Effector memory CD4-positive, alpha-beta T cell (primary cell): Measurements from ENCODE around the gene RNU6-7.

Experiments used
- DNase-seq, 3 donors: peaks; one replicate each; pipeline ENCODE4 v3.0.0-alpha.2; 2020
- H3K27ac ChIP-seq: 2 replicates; pipeline ENCODE4 v1.7.0; 2013; ENCODE audit warnings: mild to moderate bottlenecking, low read length, moderate library complexity; ENCODE audit not compliant: insufficient read depth, poor library complexity, severe bottlenecking
- H3K27me3 ChIP-seq: replicated peaks from 2 replicates; pipeline ENCODE4 v1.7.0; 2013; ENCODE audit warnings: mild to moderate bottlenecking, low read length; ENCODE audit not compliant: insufficient read depth, control insufficient read depth, poor library complexity, severe bottlenecking
- H3K36me3 ChIP-seq: 2 replicates; pipeline ENCODE4 v1.7.0; 2013; ENCODE audit warnings: mild to moderate bottlenecking, low read length, moderate library complexity; ENCODE audit not compliant: control insufficient read depth, insufficient read depth
- H3K4me1 ChIP-seq: 2 replicates; pipeline ENCODE4 v1.7.0; 2013; ENCODE audit warnings: low read length, mild to moderate bottlenecking; ENCODE audit not compliant: control insufficient read depth, insufficient read depth, poor library complexity, severe bottlenecking
- H3K4me3 ChIP-seq: 2 replicates; pipeline ENCODE4 v1.7.0; 2013; ENCODE audit warnings: low read length, low read depth, mild to moderate bottlenecking; ENCODE audit not compliant: insufficient read depth, poor library complexity, severe bottlenecking
- H3K9me3 ChIP-seq: 2 replicates; pipeline ENCODE4 v1.7.0; 2013; ENCODE audit warnings: mild to moderate bottlenecking, low read length, moderate library complexity; ENCODE audit not compliant: control insufficient read depth

Gene RNU6-7

DNA sequence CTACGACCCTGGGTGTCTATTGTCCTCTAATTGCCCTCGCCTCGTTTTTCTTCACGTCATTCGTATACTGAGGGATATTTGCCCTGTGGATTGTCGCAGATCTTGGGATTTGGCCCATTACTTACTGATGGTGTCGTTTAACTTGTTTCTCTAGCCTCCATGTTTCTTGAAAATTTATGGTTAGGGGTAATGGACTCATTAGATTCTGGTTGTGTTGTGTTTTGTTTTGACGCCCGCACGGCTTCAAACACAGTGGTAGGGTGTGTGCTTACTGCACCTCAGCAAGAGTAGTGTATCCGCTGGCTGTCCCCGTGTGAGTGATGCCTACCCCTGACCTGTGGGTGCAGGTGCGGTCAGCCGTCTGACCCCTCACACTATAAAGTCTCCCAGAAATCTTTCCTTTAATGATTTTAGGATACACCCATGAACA, 2.1 kb downstream of the RNU6-7 start:
- no peaks in the 10 kb centered on the region for H3K27me3 ChIP-seq
- H3K27ac ChIP-seq = peak overlapping the region; percentile 99
- no peaks in the 10 kb centered on the region for H3K9me3 ChIP-seq
- DNase-seq = no peak
- peak overlapping the region; percentile 91 for H3K4me3 ChIP-seq
- H3K36me3 ChIP-seq = no peaks in the 10 kb centered on the region
- H3K4me1 ChIP-seq = peaks cover 11% of the 10 kb centered on the region

DNA sequence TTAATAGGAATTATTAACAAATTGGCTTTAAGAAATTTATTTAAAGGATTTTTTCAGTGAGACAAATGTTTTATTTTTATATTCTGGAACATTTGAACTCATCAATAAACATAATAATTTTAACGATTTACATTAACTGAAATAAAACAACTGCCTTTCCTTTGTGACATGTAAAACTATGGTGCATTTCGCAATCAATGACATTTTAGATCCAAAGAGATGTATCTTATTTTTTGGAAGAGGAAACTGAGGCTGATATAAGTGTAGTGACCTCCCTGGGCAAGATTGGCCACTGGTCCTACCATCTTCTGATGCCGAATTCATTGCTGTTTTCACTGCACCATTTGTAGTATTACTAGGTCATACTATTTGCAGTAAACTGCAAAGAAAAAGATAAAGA, 3.7 kb downstream of the RNU6-7 start:
- Histone ChIP-seq H3K27ac (no peak overlapping the region), H3K36me3 (no peaks in the 10 kb centered on the region), H3K4me1 (peaks cover 11% of the 10 kb centered on the region), H3K27me3 (no peaks in the 10 kb centered on the region), H3K9me3 (no peaks in the 10 kb centered on the region), H3K4me3 (no peak overlapping the region)
- DNase-seq = no peak

DNA sequence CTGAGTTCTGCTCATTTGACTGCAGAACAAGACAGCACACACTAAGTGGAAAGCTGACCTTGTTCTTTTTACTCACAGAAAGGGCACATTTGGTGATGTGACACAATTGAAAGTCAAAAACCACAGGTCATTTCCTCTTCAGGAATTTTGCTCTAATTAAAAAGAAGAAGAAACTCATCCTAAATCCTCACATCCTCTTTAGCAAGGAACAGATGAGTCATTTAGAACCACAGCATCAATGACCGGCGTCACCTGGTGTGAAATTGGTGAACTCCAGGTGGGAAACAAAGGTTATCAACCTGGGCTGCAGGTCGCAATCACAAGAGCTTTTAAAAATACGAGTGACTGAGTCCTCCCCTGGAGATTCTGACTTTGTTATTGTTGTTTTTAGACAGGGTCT, 4.1 kb downstream of the RNU6-7 start:
- DNase-seq = no peak
- no peaks in the 10 kb centered on the region for H3K36me3 ChIP-seq
- no peaks in the 10 kb centered on the region for H3K27me3 ChIP-seq
- no peaks in the 10 kb centered on the region for H3K9me3 ChIP-seq
- no peak overlapping the region for H3K4me3 ChIP-seq
- H3K27ac ChIP-seq = no peak overlapping the region
- H3K4me1 ChIP-seq = peaks cover 11% of the 10 kb centered on the region

DNA sequence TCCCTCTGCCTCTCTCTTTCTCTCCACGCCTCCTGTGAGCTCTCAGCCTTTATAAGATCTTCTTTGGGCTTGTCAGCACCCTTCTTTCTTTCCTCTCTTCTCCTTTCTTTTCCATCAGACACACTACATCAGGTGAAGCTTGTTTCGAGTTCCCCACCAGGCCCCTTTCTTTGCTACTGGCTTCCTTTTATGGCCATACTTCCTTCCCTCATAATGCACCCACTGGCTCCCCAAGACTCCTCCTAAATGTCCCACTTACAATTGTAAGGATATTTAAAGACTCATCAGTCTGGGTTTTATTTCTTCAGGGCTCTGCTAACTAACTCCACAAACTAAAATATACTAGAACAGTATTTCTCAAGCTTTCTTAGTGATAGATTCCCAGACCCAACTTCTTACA, 4.7 kb downstream of the RNU6-7 start:
- H3K27me3 ChIP-seq = no peaks in the 10 kb centered on the region
- H3K36me3 ChIP-seq = no peaks in the 10 kb centered on the region
- no peaks in the 10 kb centered on the region for H3K9me3 ChIP-seq
- H3K4me1 ChIP-seq = peaks cover 11% of the 10 kb centered on the region
- no peak overlapping the region for H3K27ac ChIP-seq
- no peak overlapping the region for H3K4me3 ChIP-seq
- no peak for DNase-seq

DNA sequence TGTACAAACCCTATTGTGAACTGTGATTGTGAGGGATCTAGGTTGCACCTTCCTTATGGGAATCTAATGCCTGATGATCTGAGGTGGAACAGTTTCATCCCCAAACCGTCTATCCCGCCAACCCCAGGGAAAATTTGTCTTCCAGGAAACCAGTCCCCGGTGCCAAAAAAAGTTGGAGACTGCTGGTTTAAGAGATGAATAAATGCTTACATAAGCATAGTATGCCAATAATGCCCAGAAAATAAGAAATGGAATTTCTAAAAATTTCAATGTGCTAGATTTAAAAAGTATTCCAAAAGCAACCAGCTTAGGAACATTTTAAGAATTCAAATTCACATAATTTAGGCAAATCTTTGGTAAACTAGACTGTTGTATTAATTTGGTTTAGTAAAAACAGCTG, 6.6 kb downstream of the RNU6-7 start:
- H3K36me3 ChIP-seq = no peaks in the 10 kb centered on the region
- no peak overlapping the region for H3K27ac ChIP-seq
- H3K4me3 ChIP-seq = no peak overlapping the region
- peaks cover 7% of the 10 kb centered on the region for H3K4me1 ChIP-seq
- no peaks in the 10 kb centered on the region for H3K27me3 ChIP-seq
- DNase-seq = no peak
- no peaks in the 10 kb centered on the region for H3K9me3 ChIP-seq

DNA sequence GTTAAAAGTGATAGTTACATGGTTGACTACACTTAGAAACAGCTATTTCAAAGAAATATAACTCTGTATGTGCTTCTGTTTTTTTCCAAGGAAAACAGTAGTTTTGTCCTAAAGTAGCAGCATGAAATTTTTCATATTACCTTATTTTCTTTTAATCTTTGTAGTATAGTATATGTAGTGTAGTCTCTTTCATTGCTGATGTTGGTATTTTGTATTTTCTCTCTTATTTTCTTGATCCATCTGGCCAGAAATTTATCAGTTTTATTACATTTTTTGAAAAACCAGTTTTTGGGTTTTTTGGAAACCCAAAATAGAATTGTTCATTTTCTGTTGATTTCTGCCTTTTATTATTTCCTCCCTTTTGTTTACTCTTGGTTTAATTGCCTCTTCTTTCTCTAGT, 7.6 kb downstream of the RNU6-7 start:
- H3K36me3 ChIP-seq = no peaks in the 10 kb centered on the region
- DNase-seq = no peak
- H3K4me3 ChIP-seq = no peak overlapping the region
- no peak overlapping the region for H3K27ac ChIP-seq
- no peaks in the 10 kb centered on the region for H3K4me1 ChIP-seq
- H3K27me3 ChIP-seq = no peaks in the 10 kb centered on the region
- no peaks in the 10 kb centered on the region for H3K9me3 ChIP-seq

DNA sequence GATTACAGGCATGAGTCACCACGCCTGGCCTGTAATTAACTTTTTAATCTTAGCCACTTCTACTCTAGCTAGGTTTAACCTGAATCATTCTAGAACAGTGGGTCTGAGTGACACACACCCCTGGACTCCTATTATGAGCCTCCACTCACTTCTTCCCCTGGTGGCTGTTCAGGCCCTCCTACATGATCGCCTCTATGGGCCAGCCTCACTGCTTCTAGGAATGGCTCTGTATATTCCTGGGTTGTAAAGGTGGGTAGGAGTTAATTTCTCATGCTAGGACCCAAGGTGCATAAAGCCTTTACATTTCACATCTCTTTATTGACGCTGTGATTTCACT, 9.2 kb downstream of the RNU6-7 start:
- no peaks in the 10 kb centered on the region for H3K4me1 ChIP-seq
- H3K36me3 ChIP-seq = no peaks in the 10 kb centered on the region
- H3K4me3 ChIP-seq = no peak overlapping the region
- no peaks in the 10 kb centered on the region for H3K9me3 ChIP-seq
- no peaks in the 10 kb centered on the region for H3K27me3 ChIP-seq
- DNase-seq = no peak
- H3K27ac ChIP-seq = no peak overlapping the region

DNA sequence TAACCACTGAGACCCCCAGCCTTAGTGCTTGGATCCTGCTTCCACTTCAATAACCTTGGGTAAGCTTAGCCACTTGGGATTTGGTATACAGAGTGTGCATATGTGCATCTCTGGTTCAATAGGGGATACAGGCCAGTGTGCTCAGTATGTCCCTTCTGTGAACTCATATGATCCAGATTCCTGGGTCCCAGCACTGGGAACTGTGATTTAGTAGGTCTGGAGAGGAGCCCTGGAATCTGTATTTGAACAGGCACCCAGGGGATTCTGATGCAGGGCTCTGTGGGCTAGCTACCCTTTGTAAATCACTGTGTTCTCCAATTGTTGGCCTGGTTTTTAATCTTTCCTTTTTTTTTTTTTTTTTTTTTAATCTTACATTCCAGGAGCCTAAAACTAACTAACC, 11.0 kb downstream of the RNU6-7 start:
- DNase-seq = no peak
- no peaks in the 10 kb centered on the region for H3K9me3 ChIP-seq
- no peak overlapping the region for H3K4me3 ChIP-seq
- H3K4me1 ChIP-seq = no peaks in the 10 kb centered on the region
- H3K36me3 ChIP-seq = no peaks in the 10 kb centered on the region
- H3K27ac ChIP-seq = no peak overlapping the region
- H3K27me3 ChIP-seq = no peaks in the 10 kb centered on the region

DNA sequence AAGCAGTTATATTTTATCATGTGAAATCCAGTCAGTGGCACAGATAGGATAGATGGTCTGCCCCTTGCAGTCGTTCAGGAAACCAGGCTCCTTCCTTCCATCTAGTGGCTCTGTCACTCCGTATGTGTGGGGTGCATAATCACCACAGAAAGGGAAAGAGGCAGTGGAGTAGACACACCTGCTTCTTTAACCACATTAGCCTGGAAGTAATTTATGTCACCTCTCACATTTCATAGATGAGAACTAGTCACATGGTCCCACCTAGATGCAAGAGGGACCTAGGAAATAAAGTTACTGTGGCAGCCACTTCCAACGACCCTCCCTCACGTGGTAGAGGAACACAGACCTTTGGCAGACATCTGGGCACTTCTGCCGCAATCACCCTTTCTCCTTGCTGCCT, 15.5 kb downstream of the RNU6-7 start:
- Histone ChIP-seq H3K4me3 (no peak overlapping the region), H3K4me1 (no peaks in the 10 kb centered on the region), H3K27ac (no peak overlapping the region), H3K9me3 (no peaks in the 10 kb centered on the region), H3K27me3 (no peaks in the 10 kb centered on the region), H3K36me3 (no peaks in the 10 kb centered on the region)
- no peak for DNase-seq

DNA sequence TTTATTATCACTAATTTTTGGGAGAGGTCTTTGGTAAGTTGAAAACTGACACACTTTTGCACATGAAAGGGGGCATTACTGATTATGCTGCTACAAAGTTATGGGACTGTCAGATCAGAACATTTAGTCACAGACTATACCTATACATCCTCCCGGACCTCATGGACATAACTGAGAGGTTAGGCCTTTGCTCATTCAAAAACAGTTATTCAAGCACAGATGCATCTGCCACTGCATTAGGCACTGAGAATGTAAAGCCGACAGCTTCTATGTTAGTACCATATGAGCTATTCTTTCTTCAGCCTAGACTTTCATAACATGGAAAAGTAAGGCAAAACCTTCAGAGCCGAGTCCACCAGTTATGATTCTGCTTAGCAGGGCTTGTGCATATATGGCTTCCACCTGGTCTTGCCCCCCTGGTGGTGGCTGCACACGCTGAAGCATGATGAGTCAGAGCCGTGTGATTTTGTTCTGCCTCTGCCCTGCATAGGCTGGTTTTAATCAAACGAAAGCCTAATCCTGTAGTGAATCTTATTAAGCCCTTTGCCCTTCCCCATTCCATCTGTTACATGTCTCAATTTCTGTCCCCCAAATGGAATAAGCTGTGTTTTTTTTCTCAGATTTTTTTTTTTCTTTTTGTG, 23.0 kb downstream of the RNU6-7 start:
- no peaks in the 10 kb centered on the region for H3K27me3 ChIP-seq
- no peak for DNase-seq
- no peaks in the 10 kb centered on the region for H3K36me3 ChIP-seq
- no peak overlapping the region for H3K27ac ChIP-seq
- H3K9me3 ChIP-seq = no peaks in the 10 kb centered on the region
- H3K4me1 ChIP-seq = no peaks in the 10 kb centered on the region
- no peak overlapping the region for H3K4me3 ChIP-seq
